Hair follicular keratinocyte (primary cell): ENCODE measurements around the gene GHRH. TPM values are rescaled to one million over a fixed set of nuclear protein-coding genes. Genes with fewer than 3 reads are reported as not detected.

Experiments
- total RNA-seq: library from RNA; depleted of rRNA; stranded (reverse); fragments of >200 nt; gene quantifications from 2 replicates; pipeline ENCODE4 v1.2.3, GENCODE V29; 2015

Gene GHRH
- not detected in 2 replicates for total RNA-seq

GRCh38 chr20:37261714-37262113 lies at the start of gene GHRH:
Gene GHRH (minus strand): TSS chr20:37261814. CDS start chr20:37256889, 4,925 bp downstream.

Other genes with a start within 250 kb of the GHRH start
- gene RBL1, start 165.8 kb downstream of the GHRH start, total RNA-seq: 3.8 and 9.0 TPM in 2 replicates
- 176 and 227 TPM in 2 replicates for gene RPN2, start 82.5 kb downstream of the GHRH start, total RNA-seq
- 0.08 TPM in 1 of 2 replicates, not detected in the other for gene MROH8, start 82.3 kb downstream of the GHRH start, total RNA-seq
- gene MANBAL, start 27.8 kb upstream of the GHRH start, total RNA-seq: 20.7 and 34.8 TPM in 2 replicates
- gene SRC, start 84.3 kb upstream of the GHRH start, total RNA-seq: 28.8 and 31.0 TPM in 2 replicates